Kidney epithelial cell (primary cell): ENCODE measurements around the gene ZBTB16. TPM values are rescaled to one million over a fixed set of nuclear protein-coding genes. Genes with fewer than 3 reads are reported as not detected.

Source experiments
- DNase-seq: peaks from one replicate; pipeline ENCODE4 v3.0.0-alpha.2; 2010; ENCODE audit warnings: low read depth
- H3K27me3 ChIP-seq: 2 replicates; pipeline ENCODE4 v1.6.0; 2011; ENCODE audit warnings: low read length; ENCODE audit not compliant: control insufficient read depth, insufficient read depth
- H3K36me3 ChIP-seq: 2 replicates; pipeline ENCODE4 v1.5.1; 2011; ENCODE audit warnings: low read length; ENCODE audit not compliant: control insufficient read depth, insufficient read depth
- H3K4me3 ChIP-seq: 2 replicates; pipeline ENCODE4 v1.5.1; 2011; ENCODE audit warnings: low read depth, mild to moderate bottlenecking, control low read depth, low read length
- CTCF ChIP-seq: IDR thresholded peaks from 2 replicates; pipeline ENCODE4 v1.5.1; 2011; ENCODE audit warnings: mild to moderate bottlenecking, moderate library complexity, low read length, control low read depth, inconsistent platforms; ENCODE audit not compliant: insufficient read depth, poor library complexity, severe bottlenecking
- total RNA-seq: library from RNA; depleted of rRNA; stranded (reverse); fragments of >200 nt; gene quantifications from 2 replicates; pipeline ENCODE4 v1.2.3, GENCODE V29; 2015

Gene ZBTB16
- total RNA-seq, 1 donor from 2014 or later: 0.08 TPM

- TF ChIP-seq CTCF: no peak
- peaks cover 16% of the 10 kb centered on the region for H3K27me3 ChIP-seq
- no peak for DNase-seq
These were observed 28.1 kb upstream of the ZBTB16 start for GRCh38 chr11:114031246-114031966.

GRCh38 chr11:114031967-114032320, 27.6 kb upstream of the ZBTB16 start:
- Histone ChIP-seq H3K4me3 (no peak overlapping the region), H3K36me3 (no peaks in the 10 kb centered on the region), H3K27me3 (peaks cover 16% of the 10 kb centered on the region)
- no peak for TF ChIP-seq CTCF
- DNase-seq: no peak

More at GRCh38 chr11:114031246-114031966, 28.1 kb upstream of the ZBTB16 start:
- Histone ChIP-seq H3K4me3 (no peak overlapping the region), H3K36me3 (no peaks in the 10 kb centered on the region)

- TF ChIP-seq CTCF: no peak
- H3K36me3 ChIP-seq: no peaks in the 10 kb centered on the region
- H3K27me3 ChIP-seq: peaks cover 17% of the 10 kb centered on the region
- H3K4me3 ChIP-seq: no peak overlapping the region
- no peak for DNase-seq
These were observed 26.4 kb upstream of the ZBTB16 start for GRCh38 chr11:114033066-114033465.

GRCh38 chr11:114033572-114033971, 25.9 kb upstream of the ZBTB16 start:
- TF ChIP-seq CTCF: no peak
- Histone ChIP-seq H3K36me3 (no peaks in the 10 kb centered on the region), H3K4me3 (no peak overlapping the region), H3K27me3 (peaks cover 15% of the 10 kb centered on the region)
- DNase-seq: no peak

GRCh38 chr11:114034956-114035355, 24.6 kb upstream of the ZBTB16 start:
- Histone ChIP-seq H3K27me3 (peaks cover 15% of the 10 kb centered on the region), H3K4me3 (no peak overlapping the region), H3K36me3 (no peaks in the 10 kb centered on the region)
- DNase-seq: no peak
- TF ChIP-seq CTCF: no peak

GRCh38 chr11:114036147-114036811, 23.2 kb upstream of the ZBTB16 start:
- DNase-seq: peak; percentile 14

More at GRCh38 chr11:114036147-114036811, 23.2 kb upstream of the ZBTB16 start:
- peak; percentile 90 for TF ChIP-seq CTCF
- H3K4me3 ChIP-seq: peak overlapping the region; percentile 23
- H3K36me3 ChIP-seq: no peaks in the 10 kb centered on the region
- H3K27me3 ChIP-seq: peaks cover 15% of the 10 kb centered on the region
